ENCODE results near the gene STAT3. TPM values are rescaled to one million over a fixed set of nuclear protein-coding genes. Genes with fewer than 3 reads are reported as not detected.
"Not testable (repeated sequence)": the region's sequence is repeated elsewhere in the genome, so short reads cannot be mapped to it uniquely, and the experiment has no call there.

Gene STAT3
- total RNA-seq, 4 donors from 2014 or later: 115 to 298 (median 171) TPM

DNA sequence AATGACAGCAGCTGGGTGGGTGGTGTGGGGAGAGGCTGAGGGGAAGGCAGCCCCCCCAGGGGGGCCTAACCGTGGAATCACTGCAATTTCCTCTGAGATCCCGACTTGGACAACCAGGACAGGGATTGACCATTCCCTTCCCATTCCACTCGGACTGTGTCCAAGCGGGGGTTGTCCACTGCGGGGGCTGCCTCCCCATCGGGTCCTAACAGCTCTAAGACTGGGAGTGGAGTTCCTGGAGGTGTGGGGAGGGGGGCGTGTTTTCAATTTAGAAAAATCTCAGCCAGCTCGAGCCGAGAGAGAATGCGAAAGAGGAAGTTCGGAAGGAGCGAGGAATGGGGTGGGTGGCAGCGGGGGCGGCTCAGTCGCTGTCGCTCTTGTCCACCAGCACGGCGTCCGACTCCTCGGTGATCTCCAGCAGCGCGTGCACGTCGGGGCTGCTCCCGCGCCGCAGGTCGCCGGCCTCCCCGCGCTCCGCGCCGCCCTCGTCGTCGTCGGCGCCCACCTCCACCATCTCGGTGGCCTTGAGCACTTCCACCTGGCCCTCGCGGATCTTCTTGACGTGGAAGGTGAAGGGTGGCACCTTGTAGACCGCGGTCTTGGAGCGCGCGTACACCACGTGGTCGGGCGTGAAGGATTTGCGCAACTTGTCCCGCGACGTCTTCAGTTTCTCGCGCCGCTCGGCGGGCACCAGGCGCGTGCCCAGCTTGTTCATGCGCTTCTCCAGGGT is 16.2 kb upstream of the STAT3 start:
- no peaks in the 10 kb centered on the region for H3K27me3 ChIP-seq
- peak overlapping the region; percentile 22 to 44 for H3K27ac ChIP-seq
- no peak for DNase-seq
- TF ChIP-seq, protein P1, sequence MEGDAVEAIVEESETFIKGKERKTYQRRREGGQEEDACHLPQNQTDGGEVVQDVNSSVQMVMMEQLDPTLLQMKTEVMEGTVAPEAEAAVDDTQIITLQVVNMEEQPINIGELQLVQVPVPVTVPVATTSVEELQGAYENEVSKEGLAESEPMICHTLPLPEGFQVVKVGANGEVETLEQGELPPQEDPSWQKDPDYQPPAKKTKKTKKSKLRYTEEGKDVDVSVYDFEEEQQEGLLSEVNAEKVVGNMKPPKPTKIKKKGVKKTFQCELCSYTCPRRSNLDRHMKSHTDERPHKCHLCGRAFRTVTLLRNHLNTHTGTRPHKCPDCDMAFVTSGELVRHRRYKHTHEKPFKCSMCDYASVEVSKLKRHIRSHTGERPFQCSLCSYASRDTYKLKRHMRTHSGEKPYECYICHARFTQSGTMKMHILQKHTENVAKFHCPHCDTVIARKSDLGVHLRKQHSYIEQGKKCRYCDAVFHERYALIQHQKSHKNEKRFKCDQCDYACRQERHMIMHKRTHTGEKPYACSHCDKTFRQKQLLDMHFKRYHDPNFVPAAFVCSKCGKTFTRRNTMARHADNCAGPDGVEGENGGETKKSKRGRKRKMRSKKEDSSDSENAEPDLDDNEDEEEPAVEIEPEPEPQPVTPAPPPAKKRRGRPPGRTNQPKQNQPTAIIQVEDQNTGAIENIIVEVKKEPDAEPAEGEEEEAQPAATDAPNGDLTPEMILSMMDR (IDR thresholded peaks at IDR 0.05): no peak
- no peak for TF ChIP-seq POLR2A (IDR thresholded peaks at IDR 0.05)
- no peaks in the 10 kb centered on the region for H3K36me3 ChIP-seq
- no peak overlapping the region for H3K4me3 ChIP-seq
- intact Hi-C loops (cut with DNase I; ENCODE audit: low total_unique reads): loop anchor here (2.0 kb wide), 1 partner anchor 82 kb away; no protein-coding TSS in a partner anchor
- H3K4me1 ChIP-seq: peaks cover 22 to 30% of the 10 kb centered on the region in 2 donors
- H3K9me3 ChIP-seq: no peaks in the 10 kb centered on the region

DNA sequence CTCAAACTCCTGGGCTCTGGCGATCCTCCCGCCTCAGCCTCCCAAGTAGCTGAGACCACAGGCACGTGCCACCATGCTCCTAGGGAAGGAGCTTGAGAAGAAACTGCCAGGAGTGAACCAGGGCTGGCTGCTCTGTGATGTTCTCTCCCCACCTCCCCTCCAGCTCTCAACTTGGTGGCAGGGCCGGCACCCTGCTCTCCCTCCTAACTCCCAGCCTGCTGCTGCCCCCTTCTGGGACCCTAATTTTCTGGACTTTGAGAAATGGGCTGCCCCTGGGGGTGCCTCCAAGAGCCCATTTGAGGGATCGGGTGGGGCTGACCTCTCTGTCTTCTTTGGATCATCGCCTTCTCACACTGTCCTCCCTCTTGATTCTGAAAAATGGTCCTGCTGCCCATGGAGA is 14.9 kb upstream of the STAT3 start:
- Histone ChIP-seq H3K36me3 (no peaks in the 10 kb centered on the region), H3K9me3 (no peaks in the 10 kb centered on the region), H3K27me3 (no peaks in the 10 kb centered on the region), H3K4me1 (peaks cover 13 to 20% of the 10 kb centered on the region in 2 donors), H3K4me3 (no peak overlapping the region), H3K27ac (peak overlapping the region; percentile 22 to 44)
- no peak for DNase-seq
- intact Hi-C loops (cut with DNase I; ENCODE audit: low total_unique reads): no loop called here
- TF ChIP-seq POLR2A (IDR thresholded peaks at IDR 0.05): no peak
- TF ChIP-seq, protein P1 (IDR thresholded peaks at IDR 0.05): no peak

- Histone ChIP-seq H3K9me3 (no peaks in the 10 kb centered on the region), H3K27ac (peak overlapping the region; percentile 22 to 29), H3K4me1 (peaks cover 3 to 11% of the 10 kb centered on the region in 2 donors), H3K36me3 (no peaks in the 10 kb centered on the region), H3K4me3 (no peak overlapping the region), H3K27me3 (no peaks in the 10 kb centered on the region)
- intact Hi-C loops (cut with DNase I; ENCODE audit: low total_unique reads): no loop called here
- no peak for TF ChIP-seq POLR2A (IDR thresholded peaks at IDR 0.05)
- TF ChIP-seq, protein P1 (IDR thresholded peaks at IDR 0.05): no peak
- no peak for DNase-seq
Measured at GRCh38 chr17:42402117-42402516, 13.9 kb upstream of the STAT3 start.

GRCh38 chr17:42400844-42401375 is 12.7 kb upstream of the STAT3 start:
- H3K4me3 ChIP-seq; H3K36me3 ChIP-seq; H3K9me3 ChIP-seq; H3K4me1 ChIP-seq; DNase-seq; H3K27ac ChIP-seq; H3K27me3 ChIP-seq; intact Hi-C loops (cut with DNase I; ENCODE audit: low total_unique reads): not testable (repeated sequence)

DNA sequence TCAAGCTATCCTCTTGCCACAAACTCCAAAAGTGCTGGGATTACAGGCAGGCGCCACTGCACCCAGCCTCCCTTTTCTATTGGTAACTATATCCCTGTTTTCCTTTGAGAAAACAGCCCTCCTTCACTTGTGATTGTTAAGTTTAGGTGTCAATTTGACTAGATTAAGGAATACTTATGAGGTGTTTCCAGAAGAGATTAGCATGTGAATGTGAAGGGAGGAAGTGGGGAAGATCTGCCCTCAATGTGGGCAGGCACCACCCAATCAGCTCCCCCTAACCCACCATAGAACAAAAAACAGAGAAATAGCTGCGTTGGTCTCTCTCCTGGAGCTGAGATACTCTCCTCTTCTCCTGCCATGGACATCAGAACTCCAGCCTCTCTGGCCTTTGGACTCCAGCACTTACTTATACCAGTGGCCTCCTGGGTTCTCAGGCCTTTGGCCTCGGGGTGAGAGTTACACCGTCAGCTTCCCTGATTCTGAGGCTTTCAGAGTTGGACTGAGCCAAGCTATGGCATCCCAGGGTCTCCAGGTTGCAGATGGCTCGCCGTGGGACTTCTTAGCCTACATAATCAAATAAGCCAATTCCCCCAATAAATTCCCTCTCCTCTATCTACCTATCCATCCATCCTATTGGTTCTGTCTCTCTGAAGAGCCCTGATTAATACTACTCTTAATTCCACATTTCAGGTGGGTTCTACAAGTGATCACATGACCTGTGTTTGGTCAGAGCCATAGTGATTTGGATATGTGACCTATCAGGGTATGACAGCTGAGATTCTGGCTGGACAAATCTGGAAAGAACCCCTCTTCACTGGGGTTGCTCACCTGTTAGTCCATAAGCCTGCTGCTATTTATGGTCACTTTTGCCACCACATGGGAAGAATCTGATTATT is 12.0 kb upstream of the STAT3 start:
- Histone ChIP-seq H3K4me3 (no peak overlapping the region), H3K27ac (no peak overlapping the region), H3K4me1 (no peaks in the 10 kb centered on the region), H3K27me3 (no peaks in the 10 kb centered on the region), H3K9me3 (no peaks in the 10 kb centered on the region), H3K36me3 (no peaks in the 10 kb centered on the region)
- TF ChIP-seq POLR2A (IDR thresholded peaks at IDR 0.05): no peak
- TF ChIP-seq, protein P1 (IDR thresholded peaks at IDR 0.05): no peak
- no peak for DNase-seq
- intact Hi-C loops (cut with DNase I; ENCODE audit: low total_unique reads): no loop called here
